22Rv1 (cell line): ENCODE data around the gene RTN4RL1.

ENCODE experiments used
- ZFX ChIP-seq: fragments of 450-650 bp; IDR thresholded peaks from 2 replicates; pipeline ENCODE4 v1.6.1; 2017; ENCODE audit warnings: antibody characterized with exemption, borderline replicate concordance
- TF ChIP-seq, protein P1 (sequence below): fragments of 450-650 bp; IDR thresholded peaks from 2 replicates; pipeline ENCODE4 v1.5.1; 2017; ENCODE audit warnings: mild to moderate bottlenecking

DNA sequence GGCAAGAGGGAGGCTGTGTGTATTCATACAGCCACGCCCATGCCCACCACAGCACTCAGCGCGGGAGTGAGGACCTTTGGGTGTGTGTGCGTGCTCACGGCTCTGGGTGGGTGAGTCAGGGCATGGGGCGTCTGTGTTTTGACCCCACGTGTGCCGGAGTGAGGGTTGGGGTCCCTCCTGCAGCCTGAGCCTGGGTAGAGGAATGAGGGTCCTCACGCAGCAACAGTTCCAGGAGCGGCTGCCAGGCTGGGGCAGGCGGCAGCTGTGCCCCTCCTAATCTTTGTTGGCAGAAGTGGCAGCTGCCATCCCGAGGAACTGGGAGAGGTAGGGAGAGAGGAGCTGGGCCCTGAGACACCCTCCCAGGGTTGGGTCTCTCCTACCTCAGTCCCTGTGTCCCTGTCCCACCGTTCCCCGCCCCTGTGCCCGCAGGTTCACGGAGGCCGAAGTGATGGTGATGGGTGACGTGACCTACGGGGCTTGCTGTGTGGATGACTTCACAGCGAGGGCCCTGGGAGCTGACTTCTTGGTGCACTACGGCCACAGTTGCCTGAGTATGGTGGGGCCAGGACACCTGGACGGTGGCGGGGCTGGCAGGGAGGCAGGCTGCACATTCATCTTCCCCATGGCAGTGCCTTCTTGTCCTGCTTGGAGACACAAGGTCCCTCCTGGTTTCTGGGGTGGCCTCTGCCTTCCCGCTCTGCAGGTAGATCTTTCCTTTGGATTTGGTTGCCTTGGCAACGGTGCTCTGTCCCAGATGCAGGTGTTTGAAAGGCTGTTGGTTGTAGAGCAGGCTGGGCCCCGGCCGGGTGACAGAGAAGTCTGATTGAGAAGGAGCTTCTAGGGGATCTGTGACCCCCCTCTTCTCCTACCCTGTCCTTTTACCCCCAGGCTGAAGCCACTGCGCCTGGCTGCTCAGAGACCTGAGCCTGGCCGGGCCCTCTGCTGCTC is 10.7 kb upstream of the RTN4RL1 start:
- TF ChIP-seq, protein P1, sequence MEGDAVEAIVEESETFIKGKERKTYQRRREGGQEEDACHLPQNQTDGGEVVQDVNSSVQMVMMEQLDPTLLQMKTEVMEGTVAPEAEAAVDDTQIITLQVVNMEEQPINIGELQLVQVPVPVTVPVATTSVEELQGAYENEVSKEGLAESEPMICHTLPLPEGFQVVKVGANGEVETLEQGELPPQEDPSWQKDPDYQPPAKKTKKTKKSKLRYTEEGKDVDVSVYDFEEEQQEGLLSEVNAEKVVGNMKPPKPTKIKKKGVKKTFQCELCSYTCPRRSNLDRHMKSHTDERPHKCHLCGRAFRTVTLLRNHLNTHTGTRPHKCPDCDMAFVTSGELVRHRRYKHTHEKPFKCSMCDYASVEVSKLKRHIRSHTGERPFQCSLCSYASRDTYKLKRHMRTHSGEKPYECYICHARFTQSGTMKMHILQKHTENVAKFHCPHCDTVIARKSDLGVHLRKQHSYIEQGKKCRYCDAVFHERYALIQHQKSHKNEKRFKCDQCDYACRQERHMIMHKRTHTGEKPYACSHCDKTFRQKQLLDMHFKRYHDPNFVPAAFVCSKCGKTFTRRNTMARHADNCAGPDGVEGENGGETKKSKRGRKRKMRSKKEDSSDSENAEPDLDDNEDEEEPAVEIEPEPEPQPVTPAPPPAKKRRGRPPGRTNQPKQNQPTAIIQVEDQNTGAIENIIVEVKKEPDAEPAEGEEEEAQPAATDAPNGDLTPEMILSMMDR, result no peak
- TF ChIP-seq ZFX, result no peak
